Osteoblast (primary cell): ENCODE results near the gene ARHGAP10. TPM values are rescaled to one million over a fixed set of nuclear protein-coding genes. Genes with fewer than 3 reads are reported as not detected.

ENCODE experiments used
- DNase-seq: peaks from one replicate; pipeline ENCODE4 v3.0.0; 2011; ENCODE audit warnings: low spot score, mixed read lengths; ENCODE audit not compliant: insufficient read length; ENCODE audit errors: missing footprints
- H2AFZ ChIP-seq: 2 replicates; pipeline ENCODE4 v1.6.0; 2011; ENCODE audit warnings: mild to moderate bottlenecking, low read length
- H3K27ac ChIP-seq: 2 replicates; pipeline ENCODE4 v1.5.1; 2011; ENCODE audit warnings: mild to moderate bottlenecking, low read depth, low read length, moderate library complexity
- H3K27me3 ChIP-seq: 2 replicates; pipeline ENCODE4 v1.6.0; 2012; ENCODE audit warnings: mild to moderate bottlenecking, control low read depth, inconsistent platforms, low read length, moderate library complexity; ENCODE audit not compliant: insufficient read depth
- H3K36me3 ChIP-seq: 2 replicates; pipeline ENCODE4 v1.5.1; 2011; ENCODE audit warnings: mild to moderate bottlenecking, low read length, control low read depth, moderate library complexity; ENCODE audit not compliant: insufficient read depth
- H3K4me1 ChIP-seq: 2 replicates; pipeline ENCODE4 v1.5.1; 2011; ENCODE audit warnings: mild to moderate bottlenecking, low read length, control low read depth, moderate library complexity; ENCODE audit not compliant: insufficient read depth
- H3K4me2 ChIP-seq: 2 replicates; pipeline ENCODE4 v1.6.0; 2011; ENCODE audit warnings: mild to moderate bottlenecking, low read length; ENCODE audit not compliant: insufficient read depth
- H3K4me3 ChIP-seq: fragments of 200-600 bp; sonication (generic); 3 replicates; pipeline ENCODE4 v1.5.1; 2012; ENCODE audit warnings: mild to moderate bottlenecking, low read length, inconsistent platforms; ENCODE audit not compliant: insufficient read depth
- H3K79me2 ChIP-seq: 2 replicates; pipeline ENCODE4 v1.6.0; 2012; ENCODE audit warnings: mild to moderate bottlenecking, low read length, control low read depth, inconsistent platforms; ENCODE audit not compliant: insufficient read depth
- H3K9me3 ChIP-seq: 2 replicates; pipeline ENCODE4 v1.5.1; 2011; ENCODE audit warnings: low read depth, low read length, control low read depth
- H4K20me1 ChIP-seq: 2 replicates; pipeline ENCODE4 v1.6.0; 2012; ENCODE audit warnings: mild to moderate bottlenecking, low read length, control low read depth; ENCODE audit not compliant: insufficient read depth
- CTCF ChIP-seq: IDR thresholded peaks from 2 replicates; pipeline ENCODE4 v1.5.1; 2011; ENCODE audit warnings: mild to moderate bottlenecking, low read depth, low read length, moderate library complexity; ENCODE audit errors: extremely low read depth
- total RNA-seq: library from RNA; depleted of rRNA; stranded (reverse); fragments of >200 nt; gene quantifications from 2 replicates; pipeline ENCODE4 v1.2.3, GENCODE V29; 2012

Gene ARHGAP10
- total RNA-seq, 1 donor: 31.5 TPM

GRCh38 chr4:148027201-148027600 lies 295.3 kb downstream of the ARHGAP10 start:
- no peak for DNase-seq
- peaks cover 6% of the 10 kb centered on the region for H3K79me2 ChIP-seq

GRCh38 chr4:148029781-148030180 lies 297.9 kb downstream of the ARHGAP10 start:
- no peak for TF ChIP-seq CTCF
- H3K4me2 ChIP-seq: no peak overlapping the region

More at GRCh38 chr4:148027201-148027600, 295.3 kb downstream of the ARHGAP10 start:
- H3K36me3 ChIP-seq: peaks cover 3% of the 10 kb centered on the region
- no peaks in the 10 kb centered on the region for H3K27me3 ChIP-seq
- H4K20me1 ChIP-seq: peaks cover 4% of the 10 kb centered on the region
- H3K9me3 ChIP-seq: no peaks in the 10 kb centered on the region
- H3K4me3 ChIP-seq: no peak overlapping the region
- H3K4me1 ChIP-seq: peaks cover 15% of the 10 kb centered on the region
- H3K27ac ChIP-seq: no peak overlapping the region
- no peak overlapping the region for H3K4me2 ChIP-seq
- TF ChIP-seq CTCF: no peak
- H2AFZ ChIP-seq: no peak overlapping the region

GRCh38 chr4:148030193-148030873 lies 298.4 kb downstream of the ARHGAP10 start:
- no peaks in the 10 kb centered on the region for H3K27me3 ChIP-seq
- no peak overlapping the region for H2AFZ ChIP-seq
- no peaks in the 10 kb centered on the region for H3K9me3 ChIP-seq
- H3K36me3 ChIP-seq: no peaks in the 10 kb centered on the region
- no peak overlapping the region for H3K4me3 ChIP-seq
- TF ChIP-seq CTCF: no peak
- DNase-seq: no peak
- peaks cover 12% of the 10 kb centered on the region for H3K4me1 ChIP-seq
- H3K79me2 ChIP-seq: peaks cover 6% of the 10 kb centered on the region
- no peak overlapping the region for H3K4me2 ChIP-seq
- peaks cover 8% of the 10 kb centered on the region for H4K20me1 ChIP-seq
- H3K27ac ChIP-seq: no peak overlapping the region

More at GRCh38 chr4:148029781-148030180, 297.9 kb downstream of the ARHGAP10 start:
- peaks cover 6% of the 10 kb centered on the region for H3K79me2 ChIP-seq
- no peaks in the 10 kb centered on the region for H3K36me3 ChIP-seq
- no peak overlapping the region for H2AFZ ChIP-seq
- H3K27ac ChIP-seq: no peak overlapping the region
- H3K4me3 ChIP-seq: no peak overlapping the region
- no peaks in the 10 kb centered on the region for H3K27me3 ChIP-seq
- H3K9me3 ChIP-seq: no peaks in the 10 kb centered on the region
- H4K20me1 ChIP-seq: peaks cover 8% of the 10 kb centered on the region
- H3K4me1 ChIP-seq: peaks cover 12% of the 10 kb centered on the region
- DNase-seq: no peak

- Histone ChIP-seq H3K9me3 (no peaks in the 10 kb centered on the region), H3K79me2 (peaks cover 10% of the 10 kb centered on the region), H3K27ac (no peak overlapping the region), H4K20me1 (peaks cover 8% of the 10 kb centered on the region), H3K36me3 (no peaks in the 10 kb centered on the region), H3K27me3 (no peaks in the 10 kb centered on the region), H3K4me3 (no peak overlapping the region), H2AFZ (no peak overlapping the region), H3K4me2 (no peak overlapping the region), H3K4me1 (no peaks in the 10 kb centered on the region)
- no peak for TF ChIP-seq CTCF
- no peak for DNase-seq
Measured at GRCh38 chr4:148034813-148035212, 302.9 kb downstream of the ARHGAP10 start.
